GM06990 (cell line): ENCODE data around the gene RPL41.

Experiments used
- DNase-seq: peaks from one replicate; pipeline ENCODE4 v3.0.0-alpha.2; 2011; ENCODE audit not compliant: insufficient read length; ENCODE audit errors: extremely low read depth
- H3K27me3 ChIP-seq: replicated peaks from 2 replicates; pipeline ENCODE4 v1.6.0; 2011; ENCODE audit warnings: low read length; ENCODE audit not compliant: control insufficient read depth, insufficient read depth
- H3K36me3 ChIP-seq: 2 replicates; pipeline ENCODE4 v1.5.1; 2011; ENCODE audit warnings: low read length; ENCODE audit not compliant: control insufficient read depth, insufficient read depth
- H3K4me3 ChIP-seq: replicated peaks from 2 replicates; pipeline ENCODE4 v1.5.1; 2011; ENCODE audit warnings: low read depth, mild to moderate bottlenecking, control low read depth, low read length
- CTCF ChIP-seq: IDR thresholded peaks from 2 replicates; pipeline ENCODE4 v1.5.1; 2011; ENCODE audit warnings: low read length, control low read depth, mild to moderate bottlenecking, inconsistent platforms; ENCODE audit not compliant: insufficient read depth, poor library complexity, severe bottlenecking

Gene RPL41

GRCh38 chr12:56162468-56163290 lies 46.2 kb downstream of the RPL41 start:
- no peak overlapping the region for H3K4me3 ChIP-seq
- H3K36me3 ChIP-seq, result peaks cover 40% of the 10 kb centered on the region
- no peak for DNase-seq
- TF ChIP-seq CTCF, result no peak
- H3K27me3 ChIP-seq, result no peaks in the 10 kb centered on the region

- no peak overlapping the region for H3K4me3 ChIP-seq
- no peak for DNase-seq
- peaks cover 42% of the 10 kb centered on the region for H3K36me3 ChIP-seq
- TF ChIP-seq CTCF, result no peak
- H3K27me3 ChIP-seq, result no peaks in the 10 kb centered on the region
Observed at GRCh38 chr12:56163533-56164344, 47.3 kb downstream of the RPL41 start.

GRCh38 chr12:56164345-56164729 lies 47.9 kb downstream of the RPL41 start:
- DNase-seq, result no peak
- no peak for TF ChIP-seq CTCF
- Histone ChIP-seq H3K27me3 (no peaks in the 10 kb centered on the region), H3K36me3 (peaks cover 42% of the 10 kb centered on the region), H3K4me3 (no peak overlapping the region)

- no peak for TF ChIP-seq CTCF
- H3K4me3 ChIP-seq, result no peak overlapping the region
- no peak for DNase-seq
- H3K27me3 ChIP-seq, result no peaks in the 10 kb centered on the region
- H3K36me3 ChIP-seq, result peaks cover 36% of the 10 kb centered on the region
Observed at GRCh38 chr12:56165369-56165768, 48.9 kb downstream of the RPL41 start.
